Heart right ventricle (tissue), 16 donors: ENCODE results near the gene MSL3B.

Experiments used
- ATAC-seq, 8 donors: fragments of 200-7000 bp; cut with Tn5 transposase; one replicate each; pipeline ENCODE4 v1.9.1; 2020; ENCODE audit warnings: mild to moderate bottlenecking in 8 of 8, moderate library complexity in 8 of 8, moderate number of reproducible peaks in 1 of 8
- DNase-seq, 2 donors: peaks; one replicate each; pipeline ENCODE4 v3.0.0-alpha.2; 2020
- H3K27ac ChIP-seq, 10 donors: fragments of 200-600 bp; sonication (generic) in 2 of 10; one replicate each; pipeline versions ENCODE4 v1.5.0 to v1.8.0; 2020 to 2022; ENCODE audit warnings: mild to moderate bottlenecking in 3 of 10
- H3K27me3 ChIP-seq, 7 donors: fragments of 200-600 bp; one replicate each; pipeline ENCODE4 v1.8.0; 2021 to 2022; ENCODE audit warnings: mild to moderate bottlenecking in 2 of 7
- H3K36me3 ChIP-seq, 9 donors: fragments of 200-600 bp; sonication (generic) in 1 of 9; one replicate each; pipeline versions ENCODE4 v1.5.0 to v1.8.0; 2020 to 2022; ENCODE audit warnings: mild to moderate bottlenecking in 2 of 9
- H3K4me1 ChIP-seq, 9 donors: fragments of 200-600 bp; sonication (generic) in 1 of 9; one replicate each; pipeline versions ENCODE4 v1.5.0 to v1.8.0; 2020 to 2022; ENCODE audit warnings: mild to moderate bottlenecking in 4 of 9
- H3K4me3 ChIP-seq, 10 donors: fragments of 200-600 bp; sonication (generic) in 2 of 10; one replicate each; pipeline versions ENCODE4 v1.5.0 to v1.8.0; 2020 to 2022; ENCODE audit warnings: mild to moderate bottlenecking in 7 of 10, moderate library complexity in 2 of 10
- H3K9me3 ChIP-seq, 11 donors: fragments of 200-600 bp in 10 of 11; sonication (generic) in 2 of 11; one replicate each; pipeline versions ENCODE4 v1.5.0 to v1.8.0; 2013 to 2022; ENCODE audit warnings: mild to moderate bottlenecking in 2 of 11, control low read depth in 1 of 11, moderate library complexity in 1 of 11
- WGBS, 2 donors: extraction: QIAGEN DNeasy Blood & Tissue Kit; methylation state at CpG; one replicate each; pipeline ENCODE4 v1.1.7; 2013; ENCODE audit warnings: inconsistent platforms in 1 of 2; 5-methylcytosine and 5-hydroxymethylcytosine counted together
- intact Hi-C, 10 donors: fragments of 100-400 bp; cut with DNase I; formaldehyde crosslinking; loops; one replicate each; pipeline versions ENCODE4 v1.11.1 to v1.14.2; 2022
- TF ChIP-seq, protein P1 (sequence below), 9 donors: fragments of 200-600 bp; sonication (generic) in 2 of 9; IDR thresholded peaks; one replicate each; pipeline versions ENCODE4 v1.5.0 to v1.8.0; 2021 to 2022; ENCODE audit warnings: antibody characterized with exemption in 9 of 9, mild to moderate bottlenecking in 5 of 9, moderate library complexity in 1 of 9
- donor health status: Arrhythmogenic right ventricular cardiomyopathy.
- donor health status: ischemic (EF 13 %, LVEDD 7.1; RV severe dilation, severe dysfunction).
- donor health status: healthy with polysubstance abuse.
- donor health status: DM: no; HTN: yes; CAD: no.
- donor health status: DM: no; HTN: no; CAD: no.
- donor health status: ischemic (EF 25% LVEDD 6.9; RV normal size, moderate dysfunction).
- donor health status: ischemic (EF 25% LVEDD 5.7; RV mildly dilated, moderate dysfunction).
- donor health status: healthy.
- donor health status: DM: yes; HTN: yes; CAD: no.
- donor health status: Ischemic cardiomyopathy.
- donor health status: ischemic (EF 35%, LVEDD 5.7; RV mildly dilated, moderate dysfunction).
- donor health status: nonischemic (EF 11% LVEDD 7.7; RV severe dilation, severe dysfunction).
- donor health status: DM: yes; HTN: yes; CAD: no.
- donor health status: PGD.
- donor health status: ischemic (EF 29% LVEDD 5.4; RV normal size, mild dysfunction).
- donor health status: nonischemic (EF 23%, LVEDD 6.1; RV moderate dilation, normal function).

MSL3B gene

DNA sequence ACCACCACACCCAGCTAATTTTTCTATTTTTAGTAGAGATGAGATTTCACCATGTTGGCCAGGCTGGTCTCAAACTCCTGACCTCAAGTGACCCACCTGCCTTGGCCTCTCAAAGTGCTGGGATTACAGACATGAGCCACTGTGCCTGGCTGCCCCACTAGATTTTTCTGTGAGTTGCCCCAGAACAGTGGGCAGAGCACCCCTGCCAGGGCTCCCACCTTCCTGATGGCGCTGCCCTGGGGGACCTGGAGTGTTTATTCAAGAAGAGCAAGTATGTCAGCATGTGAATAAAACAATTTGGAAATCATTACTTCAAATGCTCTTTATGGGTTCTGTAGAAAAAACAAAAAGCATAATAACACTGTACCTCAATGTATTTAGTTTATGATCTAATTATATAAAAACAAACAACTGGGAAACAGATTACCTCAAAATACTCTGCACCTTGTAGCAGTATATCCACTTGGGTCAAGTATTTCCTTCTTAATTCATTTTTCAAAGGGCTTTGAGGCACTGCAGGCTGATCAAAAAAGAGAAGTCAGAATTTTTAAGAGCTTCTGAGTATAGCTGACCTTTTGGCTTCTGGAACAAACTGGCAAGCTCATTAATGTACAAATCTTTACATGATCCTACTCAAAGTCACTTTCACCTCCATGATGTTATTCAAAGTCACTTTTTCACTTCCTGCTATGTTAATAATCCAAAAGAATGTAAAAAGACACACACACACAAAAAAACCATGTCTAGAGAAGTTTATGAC is 22.7 kb downstream of the MSL3B start:
- Histone ChIP-seq H3K4me1 (no peaks in the 10 kb centered on the region), H3K4me3 (no peak overlapping the region), H3K27me3 (no peaks in the 10 kb centered on the region), H3K9me3 (no peaks in the 10 kb centered on the region), H3K27ac (no peak overlapping the region), H3K36me3 (peaks cover 0 to 96% (median 0%) of the 10 kb centered on the region in 9 donors)
- DNase-seq: no peak
- TF ChIP-seq, protein P1, sequence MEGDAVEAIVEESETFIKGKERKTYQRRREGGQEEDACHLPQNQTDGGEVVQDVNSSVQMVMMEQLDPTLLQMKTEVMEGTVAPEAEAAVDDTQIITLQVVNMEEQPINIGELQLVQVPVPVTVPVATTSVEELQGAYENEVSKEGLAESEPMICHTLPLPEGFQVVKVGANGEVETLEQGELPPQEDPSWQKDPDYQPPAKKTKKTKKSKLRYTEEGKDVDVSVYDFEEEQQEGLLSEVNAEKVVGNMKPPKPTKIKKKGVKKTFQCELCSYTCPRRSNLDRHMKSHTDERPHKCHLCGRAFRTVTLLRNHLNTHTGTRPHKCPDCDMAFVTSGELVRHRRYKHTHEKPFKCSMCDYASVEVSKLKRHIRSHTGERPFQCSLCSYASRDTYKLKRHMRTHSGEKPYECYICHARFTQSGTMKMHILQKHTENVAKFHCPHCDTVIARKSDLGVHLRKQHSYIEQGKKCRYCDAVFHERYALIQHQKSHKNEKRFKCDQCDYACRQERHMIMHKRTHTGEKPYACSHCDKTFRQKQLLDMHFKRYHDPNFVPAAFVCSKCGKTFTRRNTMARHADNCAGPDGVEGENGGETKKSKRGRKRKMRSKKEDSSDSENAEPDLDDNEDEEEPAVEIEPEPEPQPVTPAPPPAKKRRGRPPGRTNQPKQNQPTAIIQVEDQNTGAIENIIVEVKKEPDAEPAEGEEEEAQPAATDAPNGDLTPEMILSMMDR (IDR thresholded peaks at IDR 0.05): no peak
- intact Hi-C loops: loop anchor here in 1 of 10 donors (10.0 kb wide), 1 partner anchor 501 kb away; no protein-coding TSS in a partner anchor
- no peak for ATAC-seq
- WGBS, 2 donors: 95 to 98% methylated on average over 1 of the region's 1 CpG

DNA sequence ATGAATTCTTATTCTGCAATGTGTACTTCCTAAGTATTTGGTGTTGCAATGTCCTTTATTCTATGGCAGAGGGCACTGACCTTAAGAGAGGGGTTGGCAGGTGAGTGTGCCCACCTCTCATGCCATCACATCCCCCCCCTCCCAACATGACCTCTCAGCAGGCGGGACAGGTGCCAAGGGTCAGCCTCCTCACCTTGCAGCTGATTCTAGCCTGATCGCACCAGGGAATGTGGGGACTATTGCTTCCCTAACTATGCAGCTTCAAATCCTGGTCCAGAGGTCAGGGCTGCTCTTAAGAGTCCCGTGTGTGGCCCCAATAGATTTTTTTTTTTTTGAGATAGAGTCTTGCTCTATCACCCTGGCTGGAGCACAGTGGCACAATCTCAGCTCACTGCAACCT is 23.4 kb downstream of the MSL3B start:
- no peaks in the 10 kb centered on the region for H3K27me3 ChIP-seq
- no peaks in the 10 kb centered on the region for H3K9me3 ChIP-seq
- 91 to 96% methylated on average over 3 of the region's 3 CpGs for WGBS, 2 donors
- H3K4me3 ChIP-seq: no peak overlapping the region
- no peak for ATAC-seq
- no peak overlapping the region for H3K27ac ChIP-seq
- H3K4me1 ChIP-seq: no peaks in the 10 kb centered on the region
- intact Hi-C loops: loop anchor here in 1 of 10 donors (10.0 kb wide), 1 partner anchor 500 kb away; no protein-coding TSS in a partner anchor
- H3K36me3 ChIP-seq: peaks cover 0 to 95% (median 0%) of the 10 kb centered on the region in 9 donors
- TF ChIP-seq, protein P1 (IDR thresholded peaks at IDR 0.05): no peak
- DNase-seq: no peak

DNA sequence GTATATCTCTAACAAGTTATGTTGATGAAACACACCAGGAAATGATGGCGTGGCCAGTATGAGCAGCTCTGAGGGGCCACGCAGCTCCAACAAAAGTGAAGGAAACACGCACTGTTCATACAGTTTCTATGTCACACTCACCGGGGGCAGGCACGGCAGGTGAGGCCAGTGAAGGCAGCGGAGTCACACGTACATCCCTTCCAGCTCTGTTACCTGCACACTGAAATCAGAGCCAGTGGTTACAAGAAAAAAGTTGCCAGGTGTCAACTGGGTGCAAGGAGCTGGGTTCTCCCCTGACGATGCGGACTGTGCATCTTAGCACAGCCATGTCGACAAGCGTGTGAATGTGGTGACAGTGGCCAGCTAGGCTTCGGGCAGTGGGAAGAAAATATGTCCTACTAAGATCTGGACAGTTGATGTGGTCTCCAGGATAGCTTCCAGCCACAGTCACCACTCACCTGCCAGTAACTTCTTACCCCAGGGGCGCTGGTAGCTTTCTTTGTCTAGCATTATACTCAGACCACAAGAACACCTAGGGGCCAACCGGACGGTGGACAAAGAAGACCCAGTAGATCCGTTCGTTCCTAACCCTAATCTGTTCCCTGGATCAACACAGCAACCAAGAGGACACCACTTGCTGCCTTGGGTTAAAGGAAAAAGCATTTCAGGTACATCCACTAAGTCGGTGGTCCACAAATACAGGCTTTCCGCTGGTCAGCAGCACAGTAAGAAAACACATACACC is 23.9 kb downstream of the MSL3B start:
- Histone ChIP-seq H3K27ac (no peak overlapping the region), H3K27me3 (no peaks in the 10 kb centered on the region), H3K4me3 (no peak overlapping the region), H3K4me1 (no peaks in the 10 kb centered on the region), H3K36me3 (peaks cover 0 to 95% (median 0%) of the 10 kb centered on the region in 9 donors), H3K9me3 (no peaks in the 10 kb centered on the region)
- intact Hi-C loops: loop anchor here in 1 of 10 donors (10.0 kb wide), 1 partner anchor 499 kb away; no protein-coding TSS in a partner anchor
- no peak for ATAC-seq
- TF ChIP-seq, protein P1 (IDR thresholded peaks at IDR 0.05): no peak
- DNase-seq: no peak
- WGBS, 2 donors: 93 to 95% methylated on average over 19 of the region's 19 CpGs

DNA sequence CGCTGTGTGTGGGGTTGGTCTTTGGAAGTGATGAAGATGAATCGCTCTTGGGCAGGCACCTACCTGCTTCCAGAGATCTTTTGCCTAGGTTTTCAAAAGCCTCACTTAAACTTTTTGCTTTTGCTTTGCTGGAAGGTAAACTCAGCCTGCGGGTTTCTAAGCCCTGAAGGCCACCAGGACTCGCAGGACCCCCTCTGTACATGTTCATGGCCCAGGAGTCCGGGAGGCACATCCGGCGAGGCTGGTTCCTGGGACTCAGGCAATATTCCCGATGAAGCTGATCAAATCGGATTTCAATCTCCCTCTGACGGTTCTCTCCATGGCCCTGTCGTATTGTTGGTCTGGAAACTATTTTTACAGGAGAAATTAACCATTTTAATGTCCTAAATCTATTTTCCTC is 27.0 kb downstream of the MSL3B start:
- Histone ChIP-seq H3K4me1 (no peaks in the 10 kb centered on the region), H3K27ac (no peak overlapping the region), H3K27me3 (no peaks in the 10 kb centered on the region), H3K4me3 (no peak overlapping the region), H3K36me3 (peaks cover 0 to 97% (median 0%) of the 10 kb centered on the region in 9 donors), H3K9me3 (no peaks in the 10 kb centered on the region)
- WGBS, 2 donors: 95 to 97% methylated on average over 11 of the region's 11 CpGs
- no peak for DNase-seq
- intact Hi-C loops: loop anchor here in 1 of 10 donors (10.0 kb wide), 1 partner anchor 496 kb away; no protein-coding TSS in a partner anchor
- no peak for ATAC-seq
- TF ChIP-seq, protein P1 (IDR thresholded peaks at IDR 0.05): no peak
